Putamen (tissue), 1 donor: ENCODE results near the gene TAF3.
A peak's percentile ranks its signal among the peaks of the same experiment; 100 is the strongest.
"Not testable (repeated sequence)": the region's sequence is repeated elsewhere in the genome, so short reads cannot be mapped to it uniquely, and the experiment has no call there.

Source experiments
- DNase-seq: peaks from one replicate; pipeline ENCODE4 v3.0.0-alpha.2; 2016; ENCODE audit warnings: low spot score

TAF3 gene, protein sequence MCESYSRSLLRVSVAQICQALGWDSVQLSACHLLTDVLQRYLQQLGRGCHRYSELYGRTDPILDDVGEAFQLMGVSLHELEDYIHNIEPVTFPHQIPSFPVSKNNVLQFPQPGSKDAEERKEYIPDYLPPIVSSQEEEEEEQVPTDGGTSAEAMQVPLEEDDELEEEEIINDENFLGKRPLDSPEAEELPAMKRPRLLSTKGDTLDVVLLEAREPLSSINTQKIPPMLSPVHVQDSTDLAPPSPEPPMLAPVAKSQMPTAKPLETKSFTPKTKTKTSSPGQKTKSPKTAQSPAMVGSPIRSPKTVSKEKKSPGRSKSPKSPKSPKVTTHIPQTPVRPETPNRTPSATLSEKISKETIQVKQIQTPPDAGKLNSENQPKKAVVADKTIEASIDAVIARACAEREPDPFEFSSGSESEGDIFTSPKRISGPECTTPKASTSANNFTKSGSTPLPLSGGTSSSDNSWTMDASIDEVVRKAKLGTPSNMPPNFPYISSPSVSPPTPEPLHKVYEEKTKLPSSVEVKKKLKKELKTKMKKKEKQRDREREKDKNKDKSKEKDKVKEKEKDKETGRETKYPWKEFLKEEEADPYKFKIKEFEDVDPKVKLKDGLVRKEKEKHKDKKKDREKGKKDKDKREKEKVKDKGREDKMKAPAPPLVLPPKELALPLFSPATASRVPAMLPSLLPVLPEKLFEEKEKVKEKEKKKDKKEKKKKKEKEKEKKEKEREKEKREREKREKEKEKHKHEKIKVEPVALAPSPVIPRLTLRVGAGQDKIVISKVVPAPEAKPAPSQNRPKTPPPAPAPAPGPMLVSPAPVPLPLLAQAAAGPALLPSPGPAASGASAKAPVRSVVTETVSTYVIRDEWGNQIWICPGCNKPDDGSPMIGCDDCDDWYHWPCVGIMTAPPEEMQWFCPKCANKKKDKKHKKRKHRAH

DNA sequence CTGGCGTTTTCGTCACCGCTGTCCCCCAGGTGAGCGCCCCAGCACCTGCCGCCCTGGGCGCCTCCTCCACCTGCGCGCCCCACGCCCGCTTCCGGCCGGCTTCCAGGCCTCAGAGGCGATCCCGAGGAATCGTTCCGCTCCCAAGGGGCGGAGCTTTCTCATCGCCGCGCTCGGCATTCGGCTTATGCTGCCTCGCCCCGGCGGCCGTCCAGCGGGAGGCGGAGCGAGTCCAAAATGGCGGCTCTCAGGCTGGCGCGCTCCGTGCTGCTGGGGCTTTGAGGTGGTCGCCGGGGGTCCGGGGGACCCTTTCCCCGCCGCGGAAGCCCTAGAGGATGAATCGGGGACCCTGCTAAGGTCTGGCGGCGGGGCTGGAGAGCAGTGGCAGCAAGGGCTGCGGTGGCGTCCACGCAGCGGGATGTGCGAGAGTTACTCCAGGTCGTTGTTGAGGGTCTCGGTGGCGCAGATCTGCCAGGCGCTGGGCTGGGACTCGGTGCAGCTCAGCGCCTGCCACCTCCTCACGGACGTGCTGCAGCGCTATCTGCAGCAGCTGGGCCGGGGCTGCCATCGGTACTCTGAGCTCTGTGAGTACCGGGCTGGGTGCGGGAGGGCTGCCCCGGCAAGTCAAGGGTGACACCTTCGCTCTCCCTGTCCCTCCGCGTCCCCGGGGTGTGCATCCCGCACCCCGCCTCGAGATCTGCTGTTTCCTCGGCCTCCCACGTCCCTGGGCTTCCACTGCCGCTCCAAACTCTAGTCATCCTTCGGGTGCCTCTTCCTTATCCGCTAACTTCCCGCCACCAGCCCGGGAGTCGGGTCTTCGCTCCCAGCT, at the start of gene TAF3:
TAF3 (plus strand) TSS at position 211 of the 826 bp plus-strand sequence; CDS start at position 416, 205 bp downstream.
- DNase-seq, result peak; percentile 88

DNA sequence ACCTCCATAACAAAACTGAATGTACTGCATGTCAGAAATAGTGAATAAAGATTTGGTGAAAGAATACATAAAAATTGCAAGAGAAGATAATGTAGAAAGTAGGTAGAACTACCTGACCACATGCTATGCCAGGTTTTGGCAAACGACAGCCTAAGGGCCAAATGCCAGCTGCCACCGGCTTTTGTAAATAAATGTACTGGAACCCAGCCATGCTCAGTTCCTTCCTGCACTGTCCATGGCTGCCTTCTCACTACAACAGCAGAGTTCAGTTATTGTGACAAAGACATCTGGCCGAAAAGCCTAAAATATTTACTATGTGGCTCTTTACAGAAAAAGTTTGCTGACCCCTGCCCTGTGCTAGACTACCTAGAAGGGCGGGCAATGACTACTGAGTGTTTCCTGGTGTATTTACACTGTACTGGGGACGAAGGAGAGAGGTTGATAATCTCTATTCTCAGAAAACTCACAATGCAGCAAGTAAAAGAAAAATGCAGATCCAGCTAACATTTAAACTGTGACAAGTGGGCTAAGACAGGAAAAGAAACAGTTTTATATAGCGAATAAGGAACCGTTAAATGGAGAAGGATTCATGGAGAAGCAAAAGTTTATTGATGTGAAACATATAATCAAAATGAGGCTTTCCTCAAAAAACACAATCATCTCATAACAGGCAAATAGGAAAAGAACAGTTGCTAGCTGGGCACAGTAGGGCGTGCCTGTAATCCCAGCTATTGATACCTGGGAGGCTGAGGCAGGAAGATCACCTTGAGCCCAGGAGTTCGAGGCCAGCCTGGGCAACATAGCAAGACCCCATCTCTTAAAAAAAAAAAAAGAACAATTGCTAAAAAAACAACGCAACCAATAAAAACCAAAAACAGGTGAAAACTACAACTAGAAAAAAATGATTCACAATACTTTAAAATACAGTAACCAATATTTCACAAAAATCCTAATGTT, 44.2 kb upstream of the TAF3 start:
- DNase-seq, result no peak

DNA sequence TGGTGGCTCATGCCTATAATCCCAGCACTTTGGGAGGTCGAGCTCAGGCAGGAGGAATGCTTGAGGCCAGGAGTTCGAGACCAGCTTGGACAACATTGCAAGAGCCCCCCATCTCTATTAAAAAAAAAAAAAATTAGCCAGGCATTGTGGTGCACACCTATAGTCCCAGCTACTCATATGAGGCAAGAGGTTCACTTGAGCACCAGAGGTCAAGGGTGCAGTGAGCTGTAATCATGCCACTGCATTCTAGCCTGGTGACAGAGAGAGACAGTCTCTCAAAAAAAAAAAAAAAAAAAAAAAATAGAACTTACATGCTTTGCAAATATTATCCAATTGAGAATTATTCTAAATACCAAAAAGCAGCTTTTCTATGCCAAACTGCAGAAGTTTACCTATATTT, 41.5 kb upstream of the TAF3 start:
- DNase-seq, result no peak

DNA sequence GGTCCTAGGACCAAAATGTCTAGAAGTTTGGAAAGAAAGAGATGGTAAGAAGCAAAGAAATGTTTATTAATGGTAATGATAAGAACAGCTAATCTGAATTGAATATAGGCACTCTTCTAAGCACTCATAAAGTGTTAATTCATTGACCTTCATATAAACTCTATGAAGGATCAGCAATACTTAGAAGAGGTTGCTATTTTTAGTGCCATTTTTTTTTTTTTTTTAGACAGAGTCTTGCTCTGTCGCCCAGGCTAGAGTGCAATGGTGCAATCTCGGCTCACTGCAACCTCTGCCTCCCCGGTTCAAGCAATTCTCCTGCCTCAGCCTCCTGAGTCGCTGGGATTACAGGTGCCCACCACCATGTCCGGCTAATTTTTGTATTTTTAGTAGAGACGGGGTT, 36.1 kb upstream of the TAF3 start:
- not testable (repeated sequence) for DNase-seq

DNA sequence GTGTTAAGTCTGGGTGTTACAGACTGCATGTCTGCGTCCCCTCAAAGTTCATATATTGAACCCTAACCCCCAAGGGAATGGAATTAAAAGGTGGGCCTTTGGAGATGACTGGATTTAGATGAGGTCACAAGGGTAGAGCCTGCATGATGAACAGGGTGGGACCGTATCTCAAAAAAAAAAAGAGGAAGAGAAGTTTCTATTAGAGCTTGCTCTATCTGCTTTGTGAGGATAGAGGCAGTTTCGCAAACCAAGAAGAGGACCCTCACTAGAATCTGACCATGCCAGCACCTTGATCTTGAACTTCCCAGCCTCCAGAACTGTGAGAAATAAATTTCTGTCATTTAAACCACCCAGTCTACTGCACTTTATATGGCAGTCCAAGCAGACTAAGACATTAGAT, 31.9 kb upstream of the TAF3 start:
- DNase-seq, result no peak

DNA sequence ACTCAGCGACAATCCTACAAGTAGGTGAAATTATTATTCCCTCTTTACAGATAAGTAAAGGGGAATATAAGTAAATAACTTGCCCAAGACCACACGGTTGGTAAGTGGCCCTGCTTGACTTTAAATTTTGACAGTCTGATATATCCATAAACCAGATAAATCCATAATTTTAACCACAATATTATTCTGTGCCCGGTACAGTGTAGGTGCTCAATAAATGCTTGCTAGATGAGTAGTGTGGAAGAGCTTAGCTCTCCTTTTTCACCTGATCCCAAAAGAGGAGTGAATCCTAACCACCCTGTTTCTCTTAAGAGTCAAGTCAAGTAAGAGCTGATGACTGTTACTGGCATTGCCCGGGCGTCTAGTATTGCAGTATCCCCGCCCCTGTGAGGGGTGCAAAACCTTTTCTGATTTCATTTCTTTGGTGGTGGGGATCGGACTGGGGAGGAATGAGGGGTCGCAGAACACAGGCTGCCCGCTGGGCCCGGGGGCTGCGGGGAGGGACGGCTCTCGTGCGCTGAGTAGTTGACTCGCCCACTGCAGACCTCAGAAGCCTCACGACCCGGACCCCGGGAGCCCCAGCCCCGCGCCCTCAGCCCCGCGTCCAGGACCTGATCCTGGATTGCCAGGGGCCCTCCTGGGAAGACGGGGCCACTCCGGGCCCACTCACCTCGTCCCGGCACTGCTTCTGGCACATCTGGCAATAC, 31.0 kb upstream of the TAF3 start:
- no peak for DNase-seq

DNA sequence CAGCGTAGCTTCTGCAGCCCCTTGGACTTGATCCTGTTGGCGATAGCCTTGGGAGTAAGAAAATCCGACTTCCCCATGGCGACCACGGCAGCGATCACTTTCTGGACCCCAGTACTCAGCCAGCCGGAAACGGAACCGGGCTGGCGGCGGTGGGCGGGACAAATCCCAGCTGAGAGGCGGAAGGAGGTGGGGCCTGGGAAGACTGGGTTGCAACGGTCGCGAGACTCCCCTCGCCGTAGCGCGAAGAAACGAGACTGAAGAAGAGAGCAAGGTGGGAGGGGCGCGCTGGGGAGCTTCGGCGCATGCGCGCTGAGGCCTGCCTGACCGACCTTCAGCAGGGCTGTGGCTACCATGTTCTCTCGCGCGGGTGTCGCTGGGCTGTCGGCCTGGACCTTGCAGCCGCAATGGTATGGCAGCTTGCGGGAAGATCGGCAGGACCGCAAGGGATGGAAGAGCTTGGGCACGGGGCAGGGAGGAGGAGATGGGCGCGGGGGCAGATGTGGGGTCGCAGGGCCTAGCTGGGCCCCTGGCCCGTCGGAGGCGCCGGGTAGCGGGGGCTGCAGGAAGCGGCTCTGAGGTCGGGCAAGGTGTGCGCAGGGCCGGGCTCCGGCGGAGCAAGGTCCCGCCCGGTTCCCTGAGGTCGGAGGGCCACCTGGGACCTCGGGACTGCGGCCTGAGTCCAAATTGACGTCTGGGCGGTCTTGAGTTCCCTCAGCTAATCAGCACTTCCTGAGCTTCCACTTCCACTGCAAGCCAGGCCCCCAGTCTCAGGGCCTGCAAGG, 30.3 kb upstream of the TAF3 start, which contains the start of the genes ATP5F1C and KIN:
ATP5F1C (plus strand) TSS at position 321 of the 782 bp plus-strand sequence; CDS start at position 352, 31 bp downstream.
KIN (minus strand) TSS at position 137 of the 782 bp plus-strand sequence; CDS start at position 77, 60 bp downstream.
- peak; percentile 98 for DNase-seq

DNA sequence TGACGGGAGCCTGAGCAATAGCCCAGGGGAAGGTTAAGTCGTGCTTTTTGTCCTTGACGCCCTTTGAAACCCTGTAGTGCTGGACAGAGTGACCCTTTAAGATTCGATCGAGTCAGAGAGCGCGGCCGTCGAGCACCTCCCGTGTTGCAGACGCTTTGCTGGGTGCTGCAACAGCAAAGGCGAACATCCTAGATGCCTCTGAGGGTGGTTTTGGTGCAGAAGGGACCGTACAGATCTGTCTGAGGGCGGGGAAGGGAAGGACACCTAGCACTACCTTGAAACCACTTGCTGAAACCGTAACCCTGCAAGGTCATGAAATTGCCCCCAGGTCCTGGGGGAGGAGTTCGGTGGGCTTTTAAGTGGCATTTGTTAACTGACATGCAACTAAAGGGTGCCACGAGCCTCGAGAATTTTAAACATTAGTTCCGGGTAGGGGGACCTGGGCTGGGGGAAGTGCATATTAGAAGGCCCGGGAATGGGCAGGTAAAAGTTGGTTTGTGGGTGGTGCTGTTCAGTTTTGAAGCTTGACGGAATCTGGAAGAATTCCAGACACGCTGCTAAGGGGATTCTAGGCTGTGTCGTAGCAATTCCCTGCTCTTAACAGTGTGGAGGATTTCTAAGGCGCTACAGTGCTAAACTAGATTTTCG, 29.5 kb upstream of the TAF3 start:
- DNase-seq, result peak; percentile 7

DNA sequence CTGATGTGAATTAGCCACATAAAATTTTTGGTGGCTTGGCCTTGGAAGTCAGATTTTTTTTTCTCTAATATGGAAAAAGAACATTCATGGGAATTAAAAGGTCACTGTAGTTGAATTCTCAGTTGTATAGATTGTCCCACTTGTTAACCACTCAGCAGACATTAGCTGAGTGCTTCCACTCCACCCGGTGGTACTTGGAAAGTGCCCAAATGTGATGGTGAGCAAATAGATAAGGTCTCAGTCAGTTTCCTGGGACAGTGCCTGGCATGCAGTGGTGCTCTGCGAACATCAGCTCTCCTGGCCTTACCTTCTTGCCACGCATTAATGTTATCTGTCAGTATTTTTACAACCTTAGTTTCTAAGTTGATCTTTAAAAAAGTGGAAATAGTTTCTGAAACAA, 28.9 kb upstream of the TAF3 start:
- DNase-seq, result no peak

DNA sequence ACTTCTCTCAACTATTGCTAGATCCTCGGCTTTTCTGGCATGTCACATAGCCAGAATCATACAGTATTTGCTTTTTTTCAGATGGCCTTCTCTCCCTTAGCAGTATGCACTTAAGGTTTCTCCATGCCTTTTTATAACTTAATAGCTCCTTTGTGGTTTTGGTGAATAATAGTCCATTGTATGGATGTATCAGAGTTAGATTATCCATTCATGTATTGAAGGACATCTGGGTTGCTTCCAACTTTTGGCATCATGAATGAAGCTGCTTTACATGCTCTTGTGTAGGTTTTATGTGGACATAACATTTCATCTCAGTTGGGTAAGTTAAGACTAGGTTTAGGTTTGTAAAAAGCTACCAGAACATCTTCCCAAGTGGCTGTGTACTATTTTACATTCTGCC, 25.8 kb upstream of the TAF3 start:
- DNase-seq, result no peak

DNA sequence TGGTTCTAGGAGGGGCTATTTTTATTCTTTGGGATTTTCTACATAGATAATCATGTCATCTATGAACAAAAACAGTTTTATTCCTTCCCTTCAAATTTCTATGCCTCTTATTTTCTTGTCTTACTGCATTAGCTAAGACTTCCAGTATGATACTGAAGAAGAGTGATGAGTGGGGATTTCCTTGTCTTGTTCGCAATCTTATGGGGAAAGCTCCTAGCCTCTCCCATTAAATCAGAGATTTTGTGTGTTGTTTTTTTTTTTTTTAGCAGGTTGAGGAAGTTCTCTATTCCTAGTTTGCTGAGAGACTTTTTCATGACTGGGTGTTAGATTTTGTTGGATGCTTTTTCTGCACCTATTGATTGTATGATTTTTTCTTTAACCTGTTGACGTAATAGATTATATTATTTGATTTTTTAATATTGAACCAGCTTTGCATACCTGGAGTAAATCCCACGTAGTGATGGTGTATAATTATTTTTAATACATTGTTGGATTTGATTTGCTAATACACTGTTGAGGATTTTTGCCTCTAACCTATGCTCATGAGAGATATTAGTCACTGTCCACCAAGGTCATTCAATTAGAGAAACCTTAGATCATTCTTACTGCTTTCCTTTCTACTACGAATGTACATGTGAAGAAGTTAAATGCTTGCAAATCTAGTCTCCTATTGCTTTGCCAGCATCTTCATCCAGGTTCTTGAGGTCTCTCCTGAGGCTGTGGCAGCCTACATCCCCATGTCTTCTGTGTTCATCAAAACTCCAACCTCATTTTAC, 23.9 kb upstream of the TAF3 start:
- no peak for DNase-seq

DNA sequence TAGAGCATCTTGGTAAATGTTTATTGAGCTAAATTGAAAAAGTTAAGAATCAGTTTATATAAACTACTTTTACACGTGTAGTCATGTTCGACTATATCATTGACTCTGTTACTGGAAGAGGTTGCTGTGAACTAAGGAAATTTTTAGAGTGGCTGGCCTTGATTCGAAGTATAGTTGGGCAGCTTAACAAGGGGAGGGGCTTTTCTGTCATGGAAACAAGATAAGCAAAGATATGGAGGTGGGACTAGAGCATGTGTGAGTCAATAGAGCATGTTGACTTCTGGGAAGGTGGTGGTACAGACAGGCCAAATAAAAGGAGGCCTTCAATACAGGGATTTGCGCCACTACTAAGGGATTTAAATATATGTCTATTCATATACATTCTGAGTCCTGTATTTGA, 22.7 kb upstream of the TAF3 start:
- DNase-seq, result no peak

DNA sequence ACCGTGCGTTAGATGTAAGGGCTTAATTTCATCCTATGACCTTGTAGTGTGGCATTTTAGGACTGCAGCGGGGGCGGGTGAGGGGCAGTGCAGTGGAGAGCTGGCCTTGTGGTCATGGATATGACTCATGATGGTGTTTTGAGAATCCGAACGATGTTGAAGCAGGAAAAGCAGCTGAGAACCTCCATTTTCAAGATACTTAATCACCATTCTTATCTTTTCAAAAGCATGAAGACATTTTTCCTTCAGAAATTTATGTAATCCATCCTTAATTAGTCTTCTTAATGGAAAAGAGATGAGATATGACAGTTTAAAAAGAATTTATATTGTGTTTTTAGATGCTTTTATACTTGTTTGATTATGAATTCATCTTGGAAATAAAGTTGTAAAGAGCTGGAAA, 20.7 kb upstream of the TAF3 start:
- no peak for DNase-seq

DNA sequence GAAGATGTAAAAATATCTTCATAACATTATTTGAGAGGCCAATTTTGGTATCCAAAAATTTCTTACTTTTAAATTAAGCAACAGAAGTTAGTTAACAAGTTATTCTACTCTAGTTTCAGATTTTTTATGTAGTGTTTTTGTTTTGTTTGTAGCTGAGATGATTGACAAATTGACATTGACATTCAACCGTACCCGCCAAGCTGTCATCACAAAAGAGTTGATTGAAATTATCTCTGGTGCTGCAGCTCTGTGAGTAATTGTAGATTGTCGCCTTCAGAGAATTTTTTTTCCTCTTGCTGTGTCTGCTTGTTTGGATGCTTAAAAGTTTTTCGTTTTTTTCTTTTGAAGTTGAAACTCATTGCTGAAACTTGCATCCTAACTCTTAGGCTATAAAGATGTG, 15.7 kb upstream of the TAF3 start:
- no peak for DNase-seq

DNA sequence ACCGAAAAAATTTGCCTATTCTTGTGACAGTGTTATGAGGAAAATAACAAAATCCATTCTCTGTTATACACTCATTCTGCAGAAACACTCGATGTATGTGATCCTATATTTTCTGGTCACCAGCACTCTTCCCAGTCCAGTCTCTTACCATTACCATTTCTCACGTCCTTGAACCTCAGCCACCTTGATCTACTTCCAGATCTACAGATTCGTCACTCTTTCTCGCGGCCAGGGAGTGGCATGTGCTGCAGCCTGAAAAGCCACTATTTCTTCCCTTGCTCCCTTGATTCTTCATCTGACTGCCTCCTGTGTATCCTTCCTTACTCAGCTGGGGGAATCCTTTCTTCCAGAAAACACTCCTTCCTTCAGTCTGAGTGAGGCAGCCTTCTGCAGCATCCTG, 14.1 kb upstream of the TAF3 start:
- DNase-seq, result no peak

DNA sequence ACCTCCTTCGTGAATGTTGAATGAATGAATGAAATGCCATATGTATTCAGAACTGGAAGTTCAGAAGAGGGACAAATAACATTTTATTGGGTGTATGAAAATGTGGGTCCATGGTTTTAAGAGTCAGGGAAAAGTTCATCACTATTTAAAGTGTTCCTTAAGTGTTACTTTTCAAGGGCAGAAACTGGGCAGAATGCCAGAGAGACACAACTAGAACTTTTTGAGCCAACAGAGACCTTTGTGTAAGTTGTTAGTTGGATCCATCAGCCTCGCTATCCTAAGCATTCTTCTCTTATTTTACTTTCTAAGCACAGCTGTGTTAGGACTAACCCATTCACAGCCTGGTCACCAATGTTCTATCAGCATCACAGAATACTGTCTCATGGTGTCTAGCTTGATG, 13.6 kb upstream of the TAF3 start:
- DNase-seq, result no peak

DNA sequence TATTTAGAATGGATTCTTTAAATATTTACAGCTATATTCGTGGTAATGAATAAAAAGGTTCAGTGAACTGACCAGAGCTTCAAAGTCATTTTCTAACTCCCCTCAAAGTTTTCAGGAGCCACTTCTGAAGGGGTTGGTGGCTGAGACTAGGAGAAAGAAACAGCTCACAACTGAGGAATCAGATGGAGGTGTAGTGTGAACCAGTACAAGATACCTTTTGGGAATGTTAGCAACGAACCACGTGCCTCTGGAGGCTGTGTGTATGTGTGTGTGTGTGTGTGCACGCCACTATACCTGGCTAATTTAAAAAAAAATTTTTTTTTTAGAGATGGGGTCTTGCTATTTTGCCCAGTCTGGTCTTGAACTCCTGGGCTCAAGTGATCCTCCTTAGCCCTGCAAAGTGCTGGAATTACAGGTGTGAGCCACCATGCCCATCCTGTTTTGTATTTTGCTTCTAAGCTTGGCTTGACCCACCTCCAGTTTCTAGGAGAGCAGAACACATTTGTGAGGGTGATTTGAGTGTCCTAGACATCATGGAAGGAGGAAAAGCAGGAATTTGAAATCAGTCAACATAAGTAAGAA, 9.5 kb upstream of the TAF3 start:
- DNase-seq, result no peak

DNA sequence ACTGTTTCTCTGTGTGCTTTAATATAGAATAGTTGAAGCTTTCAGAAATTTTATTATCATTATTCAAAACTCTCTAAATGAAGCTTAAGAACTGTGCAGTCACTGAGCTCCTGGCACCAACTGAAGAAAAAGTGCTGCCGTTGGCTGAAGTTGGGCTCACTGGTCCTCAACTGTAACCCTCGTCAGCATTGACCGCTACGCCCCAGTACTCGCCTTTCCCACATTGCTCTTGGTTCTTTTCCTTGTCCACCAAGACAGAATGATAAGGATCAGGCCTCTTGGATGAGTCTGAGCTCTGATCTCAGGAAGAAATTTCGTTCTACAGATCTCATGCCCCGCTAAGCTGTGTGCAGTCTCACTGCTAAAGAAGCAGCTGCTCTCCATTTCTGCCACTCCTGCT, 7.9 kb upstream of the TAF3 start:
- DNase-seq, result no peak
